Testis (tissue), 2 donors: ENCODE data around the gene NPL.

Source experiments
- CTCF ChIP-seq, 3 experiments: fragments of 450-650 bp in 2 of 3; fragments of 200-600 bp in 1 of 3; sonication (generic) in 1 of 3; IDR thresholded peaks; one replicate each; pipeline ENCODE4 v1.5.1; 2016 to 2019; ENCODE audit warnings: antibody characterized with exemption in 3 of 3, mild to moderate bottlenecking in 2 of 3, moderate library complexity in 1 of 3
- POLR2A ChIP-seq: fragments of 450-650 bp; IDR thresholded peaks from one replicate; pipeline ENCODE4 v1.6.1; 2017; ENCODE audit warnings: antibody characterized with exemption, mild to moderate bottlenecking, moderate library complexity

- TF ChIP-seq CTCF (IDR thresholded peaks at IDR 0.05) (no peak), POLR2A (no peak)
These were observed 39.8 kb downstream of the NPL start for GRCh38 chr1:182829285-182829932.
